Stimulated activated CD4-positive, alpha-beta T cell treated with anti-CD3 and anti-CD28 coated beads, Interleukin-15, amount 100 ng/mL, for 24 hours (primary cell): Measurements from ENCODE around the gene TLE4.

ENCODE experiments used
- DNase-seq: peaks from one replicate; pipeline ENCODE4 v3.0.0-alpha.2; 2020

The TLE4 gene

GRCh38 chr9:79572608-79573411 lies 1.0 kb downstream of the TLE4 start:
- peak; percentile 61 for DNase-seq

GRCh38 chr9:79573412-79573923 lies 1.7 kb downstream of the TLE4 start:
- no peak for DNase-seq

- no peak for DNase-seq
Observed at GRCh38 chr9:79574136-79574535, 2.4 kb downstream of the TLE4 start.

- DNase-seq = no peak
Observed at GRCh38 chr9:79574781-79575180, 3.0 kb downstream of the TLE4 start.

- no peak for DNase-seq
Observed at GRCh38 chr9:79575547-79575946, 3.8 kb downstream of the TLE4 start.

- DNase-seq = no peak
Observed at GRCh38 chr9:79577969-79578723, 6.4 kb downstream of the TLE4 start.

GRCh38 chr9:79578891-79579290 lies 7.1 kb downstream of the TLE4 start:
- no peak for DNase-seq

- no peak for DNase-seq
Observed at GRCh38 chr9:79579624-79580023, 7.9 kb downstream of the TLE4 start.

- DNase-seq = no peak
Observed at GRCh38 chr9:79580055-79580454, 8.3 kb downstream of the TLE4 start.

GRCh38 chr9:79581388-79581787 lies 9.6 kb downstream of the TLE4 start:
- no peak for DNase-seq

- peak; percentile 26 for DNase-seq
Observed at GRCh38 chr9:79581794-79582193, 10.0 kb downstream of the TLE4 start.

GRCh38 chr9:79583952-79584654 lies 12.3 kb downstream of the TLE4 start:
- DNase-seq = peak; percentile 40

GRCh38 chr9:79584655-79584982 lies 12.9 kb downstream of the TLE4 start:
- DNase-seq = no peak

GRCh38 chr9:79588488-79589223 lies 16.9 kb downstream of the TLE4 start:
- no peak for DNase-seq

GRCh38 chr9:79591458-79591857 lies 19.7 kb downstream of the TLE4 start:
- no peak for DNase-seq

- DNase-seq = peak; percentile 20
Observed at GRCh38 chr9:79592726-79593493, 21.1 kb downstream of the TLE4 start.

- no peak for DNase-seq
Observed at GRCh38 chr9:79598562-79599345, 27.0 kb downstream of the TLE4 start.

- DNase-seq = no peak
Observed at GRCh38 chr9:79600466-79600865, 28.7 kb downstream of the TLE4 start.

GRCh38 chr9:79603222-79603920 lies 31.6 kb downstream of the TLE4 start:
- DNase-seq = no peak

GRCh38 chr9:79604149-79604548 lies 32.4 kb downstream of the TLE4 start:
- no peak for DNase-seq
